CD4-positive, alpha-beta T cell (primary cell): Measurements from ENCODE around the gene SNX15. TPM values are rescaled to one million over a fixed set of nuclear protein-coding genes. Genes with fewer than 3 reads are reported as not detected.

Source experiments
- ATAC-seq: fragments of 200-7000 bp; cut with Tn5 transposase; one replicate; pipeline ENCODE4 v1.10.0; 2022; ENCODE audit warnings: mild to moderate bottlenecking; ENCODE audit not compliant: poor library complexity
- CTCF ChIA-PET: fragments of 350-600 bp; sonication (Branson Sonifier 250); formaldehyde crosslinking; loops from one replicate; lab custom pipeline; 2021; ENCODE audit warnings: antibody characterized with exemption, inconsistent platforms; lab: Charles Lee
- POLR2A ChIA-PET: fragments of 350-600 bp; sonication (Branson Sonifier 250); formaldehyde crosslinking; loops from one replicate; lab custom pipeline; 2021; ENCODE audit warnings: antibody characterized with exemption, inconsistent platforms; lab: Charles Lee
- DNase-seq, 14 experiments: peaks; one replicate each; pipeline ENCODE4 v3.0.0-alpha.2; 2013 to 2020; ENCODE audit warnings: mixed read lengths in 2 of 14
- H3K27ac ChIP-seq, 2 donors: one replicate each; pipeline versions ENCODE4 v1.5.1 to v1.7.0; 2013; ENCODE audit warnings: low read length in 2 of 2, low read depth in 1 of 2, mild to moderate bottlenecking in 1 of 2
- H3K27me3 ChIP-seq, 2 experiments: 1 replicate in 1 of 2; 2 replicates in 1 of 2; pipeline versions ENCODE4 v1.6.1 to v1.7.0; 2013; ENCODE audit warnings: low read length in 2 of 2, control low read depth in 1 of 2, mild to moderate bottlenecking in 1 of 2, moderate library complexity in 1 of 2; ENCODE audit not compliant: insufficient read depth in 2 of 2, control insufficient read depth in 1 of 2
- H3K36me3 ChIP-seq: one replicate; pipeline ENCODE4 v1.6.1; 2013; ENCODE audit warnings: low read length, control low read depth; ENCODE audit not compliant: insufficient read depth
- H3K4me1 ChIP-seq: one replicate; pipeline ENCODE4 v1.6.1; 2013; ENCODE audit warnings: low read length, control low read depth; ENCODE audit not compliant: insufficient read depth
- H3K4me3 ChIP-seq: one replicate; pipeline ENCODE4 v1.5.1; 2013; ENCODE audit warnings: mild to moderate bottlenecking, low read length, moderate library complexity
- H3K9me3 ChIP-seq, 2 experiments: 1 replicate in 1 of 2; 2 replicates in 1 of 2; pipeline versions ENCODE4 v1.6.1 to v1.7.0; 2013; ENCODE audit warnings: low read length in 2 of 2, mild to moderate bottlenecking in 2 of 2, control low read depth in 1 of 2, moderate library complexity in 1 of 2; ENCODE audit not compliant: control insufficient read depth in 1 of 2, insufficient read depth in 1 of 2
- H3K27ac Mint-ChIP-seq: one replicate; pipeline ENCODE4 v1.8.0; 2020; ENCODE audit warnings: mixed read lengths
- H3K27me3 Mint-ChIP-seq: one replicate; pipeline ENCODE4 v1.8.0; 2021; ENCODE audit warnings: mixed read lengths
- H3K36me3 Mint-ChIP-seq: one replicate; pipeline ENCODE4 v1.8.0; 2021; ENCODE audit warnings: low read depth, mixed read lengths
- H3K4me1 Mint-ChIP-seq: one replicate; pipeline ENCODE4 v1.8.0; 2021; ENCODE audit warnings: low read depth, mixed read lengths
- H3K4me3 Mint-ChIP-seq: one replicate; pipeline ENCODE4 v1.8.0; 2020; ENCODE audit warnings: mild to moderate bottlenecking, mixed read lengths
- H3K9me3 Mint-ChIP-seq: one replicate; pipeline ENCODE4 v1.8.0; 2020; ENCODE audit warnings: mixed read lengths
- CTCF ChIP-seq: fragments of 200-600 bp; IDR thresholded peaks from one replicate; pipeline ENCODE4 v1.8.0; 2022; ENCODE audit warnings: antibody characterized with exemption, mild to moderate bottlenecking
- intact Hi-C, 2 experiments: fragments of 100-400 bp; cut with DNase I in 1 of 2; cut with micrococcal nuclease in 1 of 2; formaldehyde crosslinking; loops; one replicate each; pipeline versions ENCODE4 v1.15.1 to v1.9.0; 2023 to 2025; cut with DNase I, micrococcal nuclease
- total RNA-seq, 174 experiments: library from RNA in 2 of 174; stranded (reverse) in 2 of 174; gene quantifications; one replicate each; pipeline ENCODE4 v1.2.3 and lab custom pipeline; 2021 to 2026

SNX15 gene
- total RNA-seq, 2 experiments from 2014 or later = 13.9 to 14.7 TPM

- Histone ChIP-seq H3K9me3 (no peaks in the 10 kb centered on the region), H3K4me1 (no peaks in the 10 kb centered on the region), H3K4me3 (no peak overlapping the region), H3K27ac (no peak overlapping the region), H3K36me3 (no peaks in the 10 kb centered on the region), H3K27me3 (no peaks in the 10 kb centered on the region)
- no peak for DNase-seq
- ChIA-PET POLR2A (no interaction called here), CTCF (no interaction called here)
- H3K36me3 Mint-ChIP-seq = no peaks in the 10 kb centered on the region
- intact Hi-C loops = no loop called here
- no peak overlapping the region for H3K27ac Mint-ChIP-seq
- no peak for TF ChIP-seq CTCF
- no peak overlapping the region for H3K4me3 Mint-ChIP-seq
- no peaks in the 10 kb centered on the region for H3K9me3 Mint-ChIP-seq
- no peak for ATAC-seq
- no peaks in the 10 kb centered on the region for H3K27me3 Mint-ChIP-seq
- no peaks in the 10 kb centered on the region for H3K4me1 Mint-ChIP-seq
These were observed 45.4 kb downstream of the SNX15 start for GRCh38 chr11:65072631-65072966.

- Mint-ChIP-seq H3K4me1 (peaks cover 8% of the 10 kb centered on the region), H3K9me3 (no peaks in the 10 kb centered on the region), H3K27ac (no peak overlapping the region), H3K4me3 (no peak overlapping the region), H3K36me3 (no peaks in the 10 kb centered on the region), H3K27me3 (no peaks in the 10 kb centered on the region)
- TF ChIP-seq CTCF = no peak
- H3K9me3 ChIP-seq = no peaks in the 10 kb centered on the region
- H3K4me3 ChIP-seq = no peak overlapping the region
- no peak overlapping the region for H3K27ac ChIP-seq
- ATAC-seq (no peak), DNase-seq (no peak)
- ChIA-PET CTCF (no interaction called here), POLR2A (interaction anchor here (1.7 kb wide), 1 partner anchor 58 kb away, joined by 6 read pairs; no protein-coding TSS in a partner anchor)
- H3K4me1 ChIP-seq = peaks cover 12% of the 10 kb centered on the region
- H3K27me3 ChIP-seq = no peaks in the 10 kb centered on the region
- intact Hi-C loops = no loop called here
- no peaks in the 10 kb centered on the region for H3K36me3 ChIP-seq
These were observed 50.2 kb downstream of the SNX15 start for GRCh38 chr11:65077451-65077850.

GRCh38 chr11:65078151-65078550, 50.9 kb downstream of the SNX15 start:
- ATAC-seq (peak; percentile 100), DNase-seq (peak; percentile 60 to 87 (median 72))
- ChIA-PET CTCF (interaction anchor here (0.9 to 1.0 kb wide), 3 partner anchors 18 to 234 kb away, joined by 3 to 4 read pairs (median 3); partner anchors contain the start of genes ARL2, CDC42BPG and VPS51), POLR2A (interaction anchor here (1.7 kb wide), 1 partner anchor 57 kb away, joined by 6 read pairs; no protein-coding TSS in a partner anchor)
- Histone ChIP-seq H3K27ac (no peak overlapping the region), H3K27me3 (no peaks in the 10 kb centered on the region), H3K4me1 (peaks cover 13% of the 10 kb centered on the region), H3K9me3 (no peaks in the 10 kb centered on the region), H3K36me3 (no peaks in the 10 kb centered on the region), H3K4me3 (no peak overlapping the region)
- Mint-ChIP-seq H3K4me1 (peaks cover 13% of the 10 kb centered on the region), H3K27me3 (no peaks in the 10 kb centered on the region), H3K27ac (peak overlapping the region; percentile 37), H3K36me3 (no peaks in the 10 kb centered on the region), H3K4me3 (peak overlapping the region; percentile 7), H3K9me3 (no peaks in the 10 kb centered on the region)
- intact Hi-C loops = loop anchor here (1.0 kb wide), 3 partner anchors 51 to 65 kb away; partner anchors contain the start of genes ARL2 (in 1 of the 2) and SNX15 (in 1 of the 2)
- TF ChIP-seq CTCF = peak; percentile 71
